Lung (tissue), 12 donors: ENCODE results near the gene ALOX15B. TPM values are rescaled to one million over a fixed set of nuclear protein-coding genes. Genes with fewer than 3 reads are reported as not detected.

Source experiments
- ATAC-seq: fragments of 200-7000 bp; cut with Tn5 transposase; one replicate; pipeline ENCODE4 v1.9.1; 2020; ENCODE audit warnings: moderate number of reproducible peaks; ENCODE audit not compliant: insufficient read depth, low FRiP score
- DNase-seq, 3 donors: peaks; one replicate each; pipeline ENCODE4 v3.0.0-alpha.2; 2013 to 2017
- H3K27ac ChIP-seq, 2 donors: one replicate each; pipeline ENCODE4 v1.5.1; 2013; ENCODE audit warnings: mild to moderate bottlenecking in 2 of 2, moderate library complexity in 2 of 2, control low read depth in 1 of 2, inconsistent platforms in 1 of 2, low read depth in 1 of 2, low read length in 1 of 2
- H3K27me3 ChIP-seq, 3 donors: one replicate each; pipeline ENCODE4 v1.5.1; 2013; ENCODE audit warnings: low read length in 2 of 3; ENCODE audit not compliant: control insufficient read depth in 3 of 3, insufficient read depth in 3 of 3
- H3K36me3 ChIP-seq, 4 donors: one replicate each; pipeline ENCODE4 v1.5.1; 2013; ENCODE audit warnings: low read length in 4 of 4, mild to moderate bottlenecking in 1 of 4, moderate library complexity in 1 of 4; ENCODE audit not compliant: control insufficient read depth in 4 of 4, insufficient read depth in 4 of 4
- H3K4me1 ChIP-seq, 5 donors: one replicate each; pipeline ENCODE4 v1.5.1; 2013; ENCODE audit warnings: low read length in 5 of 5, mild to moderate bottlenecking in 2 of 5, moderate library complexity in 1 of 5; ENCODE audit not compliant: control insufficient read depth in 5 of 5, insufficient read depth in 5 of 5
- H3K4me3 ChIP-seq: one replicate; pipeline ENCODE4 v1.5.1; 2013; ENCODE audit warnings: mild to moderate bottlenecking, control low read depth, moderate library complexity
- H3K9ac ChIP-seq, 2 donors: one replicate each; pipeline ENCODE4 v1.5.1; 2013; ENCODE audit warnings: low read length in 2 of 2, control low read depth in 1 of 2; ENCODE audit not compliant: insufficient read depth in 1 of 2
- H3K9me3 ChIP-seq, 4 donors: one replicate each; pipeline ENCODE4 v1.5.1; 2013; ENCODE audit warnings: low read length in 3 of 4, mild to moderate bottlenecking in 1 of 4, moderate library complexity in 1 of 4; ENCODE audit not compliant: control insufficient read depth in 4 of 4, insufficient read depth in 3 of 4
- WGBS, 2 donors: extraction: QIAGEN DNeasy Blood & Tissue Kit; methylation state at CpG; one replicate each; pipeline ENCODE4 v1.1.7; 2013; 5-methylcytosine and 5-hydroxymethylcytosine counted together
- polyA plus RNA-seq, 2 donors: library from polyadenylated mRNA; stranded (reverse); fragments of 200-250 nt; gene quantifications; one replicate each; pipeline ENCODE4 v1.2.1, GENCODE V29; 2013
- total RNA-seq, 2 donors: library from RNA; depleted of rRNA in 1 of 2; stranded (reverse); fragments of >200 nt in 1 of 2; gene quantifications; one replicate each; pipeline ENCODE4 v1.2.1, GENCODE V29; 2014 to 2021
- TF ChIP-seq, protein P1 (sequence below): IDR thresholded peaks from 2 replicates; pipeline ENCODE4 v1.5.1; 2012; ENCODE audit warnings: mild to moderate bottlenecking; ENCODE audit errors: control extremely low read depth, extremely low read depth
- donor health status: control.
- donor health status: control.
- donor health status: Bipolar disorder and iron deficiency.
- donor health status: healthy.
- donor health status: DM: yes; HTN: yes; CAD: no.

ALOX15B gene
- total and polyA plus RNA-seq, 4 donors, result 3.4 to 135 (median 73.8) TPM

GRCh38 chr17:8046306-8046928 lies 7.6 kb downstream of the ALOX15B start:
- DNase-seq (no peak), ATAC-seq (no peak)
- no peaks in the 10 kb centered on the region for H3K27me3 ChIP-seq
- H3K4me3 ChIP-seq, result no peak overlapping the region
- no peak overlapping the region for H3K9ac ChIP-seq
- H3K27ac ChIP-seq, result no peak overlapping the region
- no peaks in the 10 kb centered on the region for H3K4me1 ChIP-seq
- no peaks in the 10 kb centered on the region for H3K9me3 ChIP-seq
- TF ChIP-seq, protein P1, sequence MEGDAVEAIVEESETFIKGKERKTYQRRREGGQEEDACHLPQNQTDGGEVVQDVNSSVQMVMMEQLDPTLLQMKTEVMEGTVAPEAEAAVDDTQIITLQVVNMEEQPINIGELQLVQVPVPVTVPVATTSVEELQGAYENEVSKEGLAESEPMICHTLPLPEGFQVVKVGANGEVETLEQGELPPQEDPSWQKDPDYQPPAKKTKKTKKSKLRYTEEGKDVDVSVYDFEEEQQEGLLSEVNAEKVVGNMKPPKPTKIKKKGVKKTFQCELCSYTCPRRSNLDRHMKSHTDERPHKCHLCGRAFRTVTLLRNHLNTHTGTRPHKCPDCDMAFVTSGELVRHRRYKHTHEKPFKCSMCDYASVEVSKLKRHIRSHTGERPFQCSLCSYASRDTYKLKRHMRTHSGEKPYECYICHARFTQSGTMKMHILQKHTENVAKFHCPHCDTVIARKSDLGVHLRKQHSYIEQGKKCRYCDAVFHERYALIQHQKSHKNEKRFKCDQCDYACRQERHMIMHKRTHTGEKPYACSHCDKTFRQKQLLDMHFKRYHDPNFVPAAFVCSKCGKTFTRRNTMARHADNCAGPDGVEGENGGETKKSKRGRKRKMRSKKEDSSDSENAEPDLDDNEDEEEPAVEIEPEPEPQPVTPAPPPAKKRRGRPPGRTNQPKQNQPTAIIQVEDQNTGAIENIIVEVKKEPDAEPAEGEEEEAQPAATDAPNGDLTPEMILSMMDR, result no peak
- no peaks in the 10 kb centered on the region for H3K36me3 ChIP-seq
- WGBS, 2 donors, result 91 to 95% methylated on average over 11 of the region's 11 CpGs

DNA sequence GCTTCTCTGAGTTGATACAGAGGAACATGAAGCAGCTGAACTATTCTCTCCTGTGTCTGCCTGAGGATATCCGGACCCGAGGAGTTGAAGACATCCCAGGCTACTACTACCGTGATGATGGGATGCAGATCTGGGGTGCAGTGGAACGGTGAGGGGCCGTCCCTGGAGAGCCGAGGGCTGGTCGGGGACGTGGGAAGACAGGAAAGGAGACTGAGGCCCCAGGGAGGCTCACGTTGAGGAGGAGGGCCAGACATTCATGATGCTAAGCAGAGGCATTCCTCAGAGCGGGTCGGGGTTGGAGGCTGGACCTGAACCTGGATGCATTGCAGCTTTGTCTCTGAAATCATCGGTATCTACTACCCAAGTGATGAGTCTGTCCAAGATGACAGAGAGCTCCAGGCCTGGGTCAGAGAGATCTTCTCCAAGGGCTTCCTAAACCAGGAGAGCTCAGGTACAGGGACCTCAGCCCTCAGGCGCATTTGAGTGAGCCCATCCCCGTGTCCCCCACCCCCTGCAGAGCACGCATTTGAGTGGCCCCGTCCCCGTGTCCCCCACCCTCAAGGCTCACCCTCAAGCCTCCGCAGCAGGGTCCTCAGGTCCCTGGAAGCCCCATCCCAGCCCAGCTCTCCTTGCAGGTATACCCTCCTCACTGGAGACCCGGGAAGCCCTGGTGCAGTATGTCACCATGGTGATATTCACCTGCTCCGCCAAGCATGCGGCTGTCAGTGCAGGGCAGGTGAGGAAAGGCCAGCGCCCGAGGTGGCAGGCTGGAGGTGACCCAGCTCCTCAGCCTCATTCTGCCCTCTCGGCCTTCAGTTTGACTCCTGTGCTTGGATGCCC lies 8.3 kb downstream of the ALOX15B start:
- Histone ChIP-seq H3K9ac (no peak overlapping the region), H3K27me3 (no peaks in the 10 kb centered on the region), H3K4me1 (no peaks in the 10 kb centered on the region), H3K36me3 (no peaks in the 10 kb centered on the region), H3K9me3 (no peaks in the 10 kb centered on the region), H3K27ac (no peak overlapping the region), H3K4me3 (no peak overlapping the region)
- ATAC-seq (no peak), DNase-seq (no peak)
- WGBS, 2 donors, result 84 to 89% methylated on average over 24 of the region's 24 CpGs
- TF ChIP-seq, protein P1, result no peak

- ATAC-seq (no peak), DNase-seq (no peak)
- H3K4me1 ChIP-seq, result no peaks in the 10 kb centered on the region
- TF ChIP-seq, protein P1, result no peak
- no peaks in the 10 kb centered on the region for H3K36me3 ChIP-seq
- 95 to 98% methylated on average over 4 of the region's 4 CpGs for WGBS, 2 donors
- H3K27me3 ChIP-seq, result no peaks in the 10 kb centered on the region
- H3K9ac ChIP-seq, result no peak overlapping the region
- no peak overlapping the region for H3K27ac ChIP-seq
- H3K9me3 ChIP-seq, result no peaks in the 10 kb centered on the region
- H3K4me3 ChIP-seq, result no peak overlapping the region
Observed at GRCh38 chr17:8047769-8048110, 8.9 kb downstream of the ALOX15B start.
